ENCODE results near the gene ASPSCR1.
"Not testable (repeated sequence)": the region's sequence is repeated elsewhere in the genome, so short reads cannot be mapped to it uniquely, and the experiment has no call there.

The ASPSCR1 gene

GRCh38 chr17:81978524-81979298 is 1.3 kb downstream of the ASPSCR1 start:
- no peak for DNase-seq (ENCODE audit: extremely low spot score, insufficient read length, low read depth)
- FAIRE-seq: no peak

GRCh38 chr17:81980122-81980521 is 2.7 kb downstream of the ASPSCR1 start:
- FAIRE-seq: no peak
- DNase-seq (ENCODE audit: extremely low spot score, insufficient read length, low read depth): no peak

GRCh38 chr17:81980707-81981343 is 3.4 kb downstream of the ASPSCR1 start:
- no peak for DNase-seq (ENCODE audit: extremely low spot score, insufficient read length, low read depth)

GRCh38 chr17:81981511-81981910 is 4.1 kb downstream of the ASPSCR1 start:
- FAIRE-seq; DNase-seq (ENCODE audit: extremely low spot score, insufficient read length, low read depth): not testable (repeated sequence)

More at GRCh38 chr17:81980707-81981343, 3.4 kb downstream of the ASPSCR1 start:
- FAIRE-seq: no peak

- DNase-seq (ENCODE audit: extremely low spot score, insufficient read length, low read depth): no peak
- no peak for FAIRE-seq
These were observed 5.7 kb downstream of the ASPSCR1 start for GRCh38 chr17:81983011-81983638.

- no peak for DNase-seq (ENCODE audit: extremely low spot score, insufficient read length, low read depth)
- no peak for FAIRE-seq
These were observed 6.4 kb downstream of the ASPSCR1 start for GRCh38 chr17:81983639-81984373.

GRCh38 chr17:81984773-81985410 is 7.5 kb downstream of the ASPSCR1 start:
- DNase-seq (ENCODE audit: extremely low spot score, insufficient read length, low read depth) (no peak), FAIRE-seq (no peak)

GRCh38 chr17:81986606-81987005 is 9.2 kb downstream of the ASPSCR1 start:
- DNase-seq (ENCODE audit: extremely low spot score, insufficient read length, low read depth) (no peak), FAIRE-seq (no peak)

- DNase-seq (ENCODE audit: extremely low spot score, insufficient read length, low read depth) (no peak), FAIRE-seq (no peak)
These were observed 9.8 kb downstream of the ASPSCR1 start for GRCh38 chr17:81987161-81987770.

GRCh38 chr17:81990836-81991683 is 13.6 kb downstream of the ASPSCR1 start:
- DNase-seq (ENCODE audit: extremely low spot score, insufficient read length, low read depth): no peak
- FAIRE-seq: no peak

- FAIRE-seq (no peak), DNase-seq (ENCODE audit: extremely low spot score, insufficient read length, low read depth) (no peak)
These were observed 14.4 kb downstream of the ASPSCR1 start for GRCh38 chr17:81991684-81992305.

GRCh38 chr17:81992306-81993102 is 15.1 kb downstream of the ASPSCR1 start:
- DNase-seq (ENCODE audit: extremely low spot score, insufficient read length, low read depth): no peak
- FAIRE-seq: no peak

- FAIRE-seq (no peak), DNase-seq (ENCODE audit: extremely low spot score, insufficient read length, low read depth) (no peak)
These were observed 16.5 kb downstream of the ASPSCR1 start for GRCh38 chr17:81993729-81994592.

- DNase-seq (ENCODE audit: extremely low spot score, insufficient read length, low read depth) (no peak), FAIRE-seq (no peak)
These were observed 17.4 kb downstream of the ASPSCR1 start for GRCh38 chr17:81994593-81995462.

- FAIRE-seq: no peak
These were observed 18.2 kb downstream of the ASPSCR1 start for GRCh38 chr17:81995463-81996231.

More at GRCh38 chr17:81995463-81996231, 18.2 kb downstream of the ASPSCR1 start:
- no peak for DNase-seq (ENCODE audit: extremely low spot score, insufficient read length, low read depth)

All from GM18507 (cell line).